Stimulated activated CD8-positive, alpha-beta memory T cell treated with anti-CD3 and anti-CD28 coated beads, Interleukin-7, amount 100 ng/mL, for 1 hour (primary cell): ENCODE results near the gene ZCCHC18.
"Not testable (repeated sequence)": the region's sequence is repeated elsewhere in the genome, so short reads cannot be mapped to it uniquely, and the experiment has no call there.

Source experiments
- DNase-seq, 2 donors: peaks; one replicate each; pipeline ENCODE4 v3.0.0-alpha.2; 2020; ENCODE audit warnings: low read depth in 2 of 2

The ZCCHC18 gene

DNA sequence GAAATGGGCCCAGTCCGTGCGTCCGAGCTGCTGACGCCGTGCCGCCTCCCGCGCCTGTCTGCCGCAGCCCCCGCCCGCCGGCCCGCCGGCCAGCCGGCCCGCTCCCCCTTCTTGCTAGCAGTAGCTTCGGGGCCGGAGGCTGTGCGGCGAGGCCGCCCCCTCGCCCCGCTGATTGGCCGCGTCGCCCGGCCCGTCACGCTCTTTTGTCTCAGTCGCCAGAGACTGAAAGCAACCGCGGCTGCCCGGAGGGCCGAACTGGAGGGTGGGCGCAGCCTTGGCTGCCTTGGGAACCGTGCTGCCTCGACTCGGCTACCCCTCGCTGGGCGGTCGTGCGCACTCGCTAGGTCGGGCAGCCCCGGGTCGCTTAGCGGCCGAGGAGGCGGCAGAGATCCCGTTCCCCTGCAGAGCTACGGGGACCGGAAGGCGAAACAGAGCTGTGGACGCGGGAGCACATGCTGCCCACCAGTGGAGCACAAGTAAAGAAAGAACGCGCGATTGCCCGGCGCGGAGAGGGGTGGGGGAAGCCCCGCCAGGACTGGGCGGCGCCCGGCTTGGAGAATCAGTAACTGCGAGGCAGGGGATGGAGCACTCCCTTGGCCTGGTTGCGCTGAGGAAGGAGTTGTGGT, at the start of gene ZCCHC18:
TSS of gene ZCCHC18 (plus strand) at position 198 of the 626 bp plus-strand sequence. CDS start 1,589 bp downstream, outside the sequence.
- no peak for DNase-seq

DNA sequence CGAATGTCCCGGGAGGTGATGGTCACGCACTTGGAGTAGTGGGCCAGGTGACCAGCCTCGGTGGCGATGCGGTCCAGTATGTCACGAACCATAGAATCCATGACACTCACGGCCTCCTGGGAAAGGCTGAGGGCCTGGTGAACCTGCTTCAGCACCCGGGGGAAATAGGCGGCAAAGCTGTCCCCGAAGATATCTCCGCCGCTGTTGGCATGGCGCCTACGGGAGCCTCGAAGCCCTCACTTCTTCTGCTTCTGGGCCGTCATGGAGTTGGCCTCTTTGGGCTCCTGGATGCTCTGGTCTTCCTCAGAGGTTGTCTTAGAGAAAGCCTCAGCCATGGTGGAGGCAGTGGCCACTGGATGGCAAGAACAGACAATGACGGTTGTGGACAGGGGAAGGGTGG, 49.7 kb upstream of the ZCCHC18 start:
- not testable (repeated sequence) for DNase-seq

DNA sequence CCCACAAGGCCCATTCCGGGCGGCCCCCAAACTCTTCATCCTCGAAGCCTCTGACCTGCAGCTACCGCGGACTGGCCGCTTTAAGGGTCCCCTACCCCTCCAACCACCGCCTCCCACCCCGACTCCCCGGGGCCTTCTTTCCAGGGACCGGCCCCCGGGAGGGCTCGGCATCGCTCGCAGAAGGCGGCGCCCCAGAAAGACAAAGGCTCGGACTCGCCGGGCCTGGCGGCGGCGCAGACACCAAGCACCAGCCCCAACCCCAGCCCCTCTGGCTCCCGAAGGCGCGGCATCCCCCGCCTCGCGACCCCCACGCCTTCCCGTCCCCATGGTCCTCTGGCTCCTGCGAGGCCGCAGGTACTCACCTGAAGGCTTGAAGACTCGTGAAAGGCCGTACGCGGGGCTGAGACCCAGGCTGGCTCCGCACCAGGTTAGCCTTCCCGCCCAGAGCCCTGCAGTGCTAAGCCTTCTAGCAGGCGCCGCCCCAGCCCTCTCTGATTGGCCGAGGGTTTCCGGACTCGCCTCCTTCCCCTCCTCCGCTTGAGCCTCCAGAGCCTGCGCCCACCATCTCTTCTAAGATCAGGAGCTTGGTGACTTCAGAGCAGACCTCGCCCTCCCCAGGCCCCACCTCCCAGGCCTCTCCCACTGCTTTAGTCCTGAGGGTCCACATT, 36.4 kb upstream of the ZCCHC18 start, which contains the start of gene TMSB15C:
TSS of gene TMSB15C (minus strand) at position 459 of the 668 bp plus-strand sequence.
- DNase-seq, result not testable (repeated sequence)

DNA sequence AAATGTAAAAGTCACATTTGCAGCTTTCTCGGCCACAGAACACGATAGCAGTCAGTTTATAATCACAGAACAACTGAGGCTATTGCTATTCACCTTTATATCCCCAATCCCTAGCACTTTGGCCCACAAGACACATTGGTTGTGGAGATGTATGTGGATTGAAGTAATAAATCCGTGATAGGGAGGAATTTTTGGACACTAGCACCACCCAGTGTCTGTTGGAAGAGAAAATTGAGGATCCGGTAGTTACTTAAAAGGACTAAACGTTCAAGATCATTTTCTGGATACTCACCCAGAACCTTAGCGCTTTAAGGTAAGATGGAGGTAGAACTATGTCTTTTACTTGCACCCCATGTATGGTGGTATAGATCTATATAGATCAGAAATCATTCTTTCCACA, 34.5 kb upstream of the ZCCHC18 start:
- not testable (repeated sequence) for DNase-seq

DNA sequence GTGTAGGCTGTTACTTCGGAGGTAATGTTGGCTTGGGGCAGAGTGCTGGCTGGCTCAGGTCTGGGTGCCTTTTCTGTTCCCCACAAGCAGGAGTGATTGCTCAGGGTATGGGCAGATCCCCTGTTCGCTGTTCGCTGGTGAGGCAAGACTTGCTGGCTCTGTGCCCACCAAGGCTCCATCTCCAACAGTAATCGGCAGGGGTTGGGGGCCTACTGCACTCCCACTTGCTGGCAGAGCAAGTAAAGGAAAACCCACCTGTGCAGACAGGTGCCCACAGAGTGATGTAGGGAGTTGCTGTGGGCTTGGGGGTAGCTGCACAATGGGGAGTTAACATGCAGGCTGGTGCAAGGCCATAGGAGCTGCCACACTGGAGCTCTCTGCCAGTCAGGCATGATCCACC, 28.3 kb upstream of the ZCCHC18 start:
- no peak for DNase-seq

DNA sequence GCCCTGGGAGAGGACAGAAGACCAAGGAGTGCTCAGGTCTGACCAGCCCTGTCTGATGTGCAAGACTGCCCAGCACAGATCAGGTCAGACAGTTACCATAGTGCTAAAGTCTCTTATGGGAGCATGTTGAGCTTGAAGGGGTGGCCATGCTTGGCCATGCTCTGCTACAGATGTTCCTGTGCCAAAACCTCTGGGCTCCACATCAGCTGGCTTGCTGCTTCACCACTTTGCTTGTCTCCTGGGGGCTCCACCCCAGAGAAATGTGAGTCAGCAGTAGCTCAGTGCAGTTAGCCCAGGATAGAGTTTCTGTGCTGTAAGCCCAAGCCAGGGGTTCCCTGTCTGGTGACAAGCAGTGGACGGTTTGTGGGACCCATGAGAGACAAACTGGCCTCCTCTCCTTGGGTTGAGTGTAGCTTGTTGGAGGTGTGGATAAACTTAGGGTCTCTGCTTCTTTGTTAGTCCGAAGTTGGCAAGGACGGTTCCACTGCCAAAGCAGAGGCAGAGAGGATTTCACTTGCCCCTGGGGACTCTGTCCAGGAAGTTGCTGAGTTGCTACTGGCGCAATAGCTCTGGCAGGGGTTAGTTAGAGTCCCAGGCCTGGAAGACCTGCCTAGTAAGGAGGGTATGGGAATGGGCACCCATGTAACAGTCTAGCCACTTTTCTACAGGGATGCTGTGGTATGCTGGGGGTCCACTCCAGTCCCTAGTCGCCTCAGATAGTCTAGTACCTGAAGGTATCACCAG, 27.6 kb upstream of the ZCCHC18 start:
- no peak for DNase-seq

DNA sequence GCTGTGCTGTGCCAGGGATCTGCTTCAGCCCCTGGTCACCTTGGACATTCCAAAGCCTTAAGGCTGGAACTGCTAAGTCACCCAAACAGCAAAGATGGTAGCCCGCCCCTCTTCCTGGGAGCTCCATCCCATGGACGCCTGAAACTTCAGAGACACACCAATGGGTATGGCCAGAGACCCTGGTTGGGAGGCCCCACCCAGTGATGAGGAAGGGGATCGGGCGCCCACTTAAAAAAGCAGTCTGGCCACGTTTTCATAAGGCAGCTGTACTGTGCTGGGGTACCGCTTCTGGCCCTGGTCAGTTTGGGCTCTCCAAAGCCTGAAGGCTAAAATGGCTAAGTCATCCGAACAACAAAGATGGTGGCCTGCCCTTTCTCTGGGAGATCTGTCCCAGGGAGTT, 26.8 kb upstream of the ZCCHC18 start:
- no peak for DNase-seq

DNA sequence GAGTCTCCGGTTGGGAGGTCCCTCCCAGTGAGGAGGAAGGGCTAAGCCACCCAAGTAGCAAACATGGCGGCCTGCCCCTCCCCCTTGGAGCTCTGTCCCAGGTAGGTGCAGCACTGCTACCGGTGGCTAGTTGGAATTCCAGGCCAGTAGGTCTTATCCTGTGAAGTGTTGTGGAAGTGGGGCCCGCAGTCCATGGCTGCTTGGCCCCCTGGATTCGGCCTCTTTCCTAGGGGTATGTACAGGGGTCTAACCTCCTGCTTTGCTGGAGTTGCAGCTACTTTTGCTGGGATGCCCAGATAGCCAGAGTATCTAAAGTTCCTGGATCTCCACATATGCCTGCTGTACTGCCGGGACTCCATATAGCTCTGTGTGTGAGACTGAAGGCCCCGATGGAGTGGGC, 26.4 kb upstream of the ZCCHC18 start:
- no peak for DNase-seq

DNA sequence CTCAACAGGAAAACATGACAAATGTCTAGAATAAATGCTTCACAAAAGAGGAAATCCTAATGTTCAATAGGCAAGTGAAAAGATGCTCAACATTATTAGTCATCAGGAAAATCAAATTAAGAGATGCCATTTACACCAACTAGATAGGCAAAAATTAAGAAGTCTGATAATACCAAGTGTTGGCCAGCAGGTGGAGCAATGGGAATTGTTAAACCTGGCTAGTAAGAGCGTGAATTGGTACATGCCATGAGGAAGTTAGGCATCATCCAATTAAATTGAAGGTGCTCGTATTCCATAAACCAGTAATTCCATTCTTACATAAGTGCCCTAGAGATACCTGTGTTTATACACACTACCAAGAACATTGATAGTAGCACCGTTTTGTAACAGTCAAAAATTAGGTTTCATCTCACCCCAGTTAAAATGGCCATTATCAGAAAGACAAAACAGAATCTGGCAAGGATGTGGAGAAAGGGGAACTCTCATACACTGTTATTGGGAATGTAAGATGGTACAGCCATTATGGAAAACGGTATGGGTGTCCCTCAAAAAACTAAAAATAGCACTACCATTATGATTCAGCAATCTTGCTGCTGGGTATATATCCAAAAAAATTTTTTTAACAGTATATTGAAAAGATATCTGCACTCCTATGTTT, 14.0 kb upstream of the ZCCHC18 start:
- peak in 1 of 2 donors; percentile 22 for DNase-seq

DNA sequence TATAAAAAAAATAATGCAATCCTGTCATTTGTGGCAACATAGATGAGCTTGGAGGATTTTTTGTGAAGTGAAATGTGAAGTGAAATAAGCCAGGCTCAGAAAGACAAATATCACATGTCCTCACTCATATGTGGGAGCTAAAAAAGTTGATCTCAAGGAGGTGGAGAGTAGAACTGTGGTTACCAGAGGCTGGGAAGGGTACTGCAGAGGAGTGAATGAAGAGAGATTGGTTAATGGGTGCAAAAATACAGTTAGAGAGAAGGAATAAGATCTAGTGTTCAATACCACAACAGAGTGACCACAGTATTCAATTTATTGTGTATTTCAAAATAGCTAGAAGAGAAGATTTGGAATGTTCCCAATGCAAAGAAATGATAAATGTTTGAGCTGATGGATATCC, 13.4 kb upstream of the ZCCHC18 start:
- no peak for DNase-seq

DNA sequence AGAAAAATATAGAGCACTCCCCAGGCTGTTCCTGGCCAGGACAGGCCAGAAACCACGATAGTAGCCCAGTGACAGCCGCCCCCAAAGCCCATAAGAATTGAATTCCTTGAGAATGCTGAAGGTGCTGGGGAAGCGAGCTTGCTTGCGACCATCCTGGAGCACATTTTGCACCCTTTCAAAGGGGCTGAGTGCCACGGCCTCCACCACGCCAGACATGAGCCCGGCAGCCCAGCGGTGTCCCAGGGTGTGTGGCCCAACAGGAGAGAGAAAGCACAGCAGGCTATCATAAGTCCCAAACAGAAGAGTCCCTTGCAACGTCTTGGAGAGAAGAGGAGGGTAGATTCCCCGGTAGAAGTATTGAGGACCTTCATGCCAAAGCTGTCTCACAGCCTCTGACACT, 7.6 kb upstream of the ZCCHC18 start:
- no peak for DNase-seq

DNA sequence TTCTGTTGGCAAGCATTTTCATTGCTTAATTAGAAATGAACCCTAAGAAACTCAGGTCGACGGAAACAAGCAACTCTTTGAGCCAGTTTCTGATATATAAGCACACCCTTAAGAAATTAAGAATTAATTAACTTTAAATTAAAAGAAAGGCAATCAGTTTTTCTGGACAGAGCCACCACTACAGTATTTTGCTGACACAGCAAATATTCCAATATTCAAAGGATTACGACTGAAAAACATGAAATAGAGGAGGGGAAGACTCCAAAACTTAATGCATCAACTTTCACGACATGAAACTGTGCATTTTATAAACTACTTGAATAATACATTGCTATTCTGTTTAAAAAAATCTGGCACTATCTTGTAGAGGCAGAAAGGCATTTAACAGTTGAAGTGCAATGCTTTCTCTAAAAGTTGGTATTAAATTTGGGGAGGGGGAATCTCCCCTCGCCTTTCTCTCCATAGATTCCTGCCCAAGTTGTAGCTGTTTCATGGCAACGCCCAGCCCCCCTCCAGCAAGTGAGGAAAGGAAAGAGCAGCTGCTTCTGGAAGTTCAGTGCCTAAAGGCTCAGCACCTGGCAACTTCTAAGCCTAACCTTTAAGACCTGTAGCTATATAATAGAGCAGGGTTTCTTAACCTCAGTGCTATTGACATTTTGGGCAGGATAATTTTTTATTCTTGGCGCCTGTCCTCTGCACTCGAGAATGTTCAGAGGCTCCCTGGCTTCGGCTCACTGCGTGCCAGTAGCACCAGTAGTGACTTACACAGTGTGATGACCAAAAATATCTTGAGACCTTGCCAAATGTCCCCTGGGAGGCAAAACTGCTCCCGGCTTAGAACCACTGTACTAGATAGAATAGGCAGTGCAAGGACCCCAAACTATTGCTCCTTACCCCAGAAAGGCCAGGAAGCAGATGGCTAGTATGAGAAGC, 6.7 kb upstream of the ZCCHC18 start:
- DNase-seq, result no peak

DNA sequence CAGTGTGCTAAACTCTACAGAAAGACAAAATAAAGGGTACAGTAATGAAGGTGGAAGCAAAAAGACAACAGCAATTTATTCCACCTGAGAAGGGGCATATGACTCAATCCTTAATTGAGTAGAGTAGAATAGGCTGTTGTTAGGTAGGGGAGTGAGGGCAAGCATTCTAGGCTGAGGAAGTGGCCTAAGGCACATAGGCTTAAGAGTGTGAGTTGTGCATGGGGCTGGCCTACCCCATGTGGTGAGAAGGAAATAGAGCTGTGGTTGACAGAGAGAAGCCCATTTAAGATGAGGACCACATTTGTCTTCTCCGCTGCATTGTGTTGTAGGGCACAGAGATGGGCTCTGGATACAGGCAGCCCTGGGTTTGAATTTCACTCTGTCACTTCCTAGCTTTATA, 3.4 kb upstream of the ZCCHC18 start:
- no peak for DNase-seq

DNA sequence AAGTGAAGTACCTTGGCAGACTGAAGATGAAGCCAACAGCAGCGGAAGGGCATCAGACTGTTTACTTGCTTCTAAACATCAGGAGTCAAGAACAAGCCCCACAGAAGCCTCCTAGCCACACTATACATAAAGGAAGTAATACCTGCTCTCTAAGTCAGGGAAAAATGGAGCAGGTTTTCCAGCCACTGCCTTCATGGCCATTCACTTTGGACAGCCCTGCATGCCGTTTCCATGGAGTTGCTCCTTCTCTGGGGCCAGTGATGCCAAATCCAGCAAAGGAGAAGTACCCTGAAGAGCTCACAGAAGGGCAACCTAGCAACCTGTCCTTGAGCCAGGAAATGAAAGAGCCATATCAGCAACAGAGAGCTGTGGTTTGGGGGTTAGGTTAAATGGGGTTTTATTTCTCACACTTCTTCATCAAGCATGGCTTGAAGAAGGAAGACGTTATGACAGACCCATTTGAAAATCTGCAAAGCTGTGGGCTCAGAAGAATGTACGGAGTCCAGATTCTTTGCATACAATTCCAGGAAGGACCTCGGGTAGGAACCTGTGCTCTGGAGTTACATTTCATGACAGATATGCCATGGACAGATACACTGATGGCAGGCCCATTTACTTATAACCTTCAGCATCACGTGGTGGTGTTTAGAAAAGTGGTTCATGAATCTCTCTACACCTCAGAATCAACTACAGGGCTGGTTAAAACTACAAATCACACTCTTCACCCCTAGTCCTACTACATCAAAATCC, 1.7 kb upstream of the ZCCHC18 start:
- DNase-seq, result not testable (repeated sequence)

DNA sequence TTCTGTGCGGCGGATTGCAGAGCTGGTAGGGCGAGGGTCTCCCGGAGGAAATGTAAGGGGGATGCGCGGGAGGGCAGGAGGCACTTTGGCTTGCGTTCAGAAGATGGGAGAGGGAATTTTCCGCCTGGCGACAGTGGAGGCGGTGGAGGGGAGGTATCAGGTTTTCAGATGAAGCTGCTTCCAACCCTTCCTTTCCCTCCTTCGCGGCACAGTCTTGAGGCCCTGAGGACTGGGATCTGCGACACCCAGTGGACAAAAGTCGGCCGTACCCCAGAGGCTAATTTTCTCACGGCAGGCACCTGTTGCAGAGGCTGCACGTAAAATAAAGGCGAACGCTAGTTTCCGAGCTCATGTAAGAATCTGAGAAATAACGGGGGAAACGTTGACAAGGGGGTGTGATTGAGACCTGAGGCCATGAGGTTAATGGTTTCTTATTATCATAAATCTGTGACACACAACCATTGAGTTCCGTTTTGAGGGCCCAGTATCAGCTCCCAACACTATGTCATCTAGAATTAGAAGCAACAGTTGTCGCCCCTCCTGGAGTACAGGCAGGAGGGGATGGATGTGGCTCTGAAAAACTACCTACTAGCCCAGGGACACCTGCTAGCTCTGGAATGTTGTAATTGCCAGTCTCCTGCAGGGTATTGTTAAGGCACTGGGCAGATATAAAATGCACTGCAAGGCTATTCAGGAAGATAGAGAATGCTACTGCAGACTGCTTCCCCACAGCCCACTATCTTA, 1.1 kb downstream of the ZCCHC18 start:
- peak; percentile 11 to 37 for DNase-seq

DNA sequence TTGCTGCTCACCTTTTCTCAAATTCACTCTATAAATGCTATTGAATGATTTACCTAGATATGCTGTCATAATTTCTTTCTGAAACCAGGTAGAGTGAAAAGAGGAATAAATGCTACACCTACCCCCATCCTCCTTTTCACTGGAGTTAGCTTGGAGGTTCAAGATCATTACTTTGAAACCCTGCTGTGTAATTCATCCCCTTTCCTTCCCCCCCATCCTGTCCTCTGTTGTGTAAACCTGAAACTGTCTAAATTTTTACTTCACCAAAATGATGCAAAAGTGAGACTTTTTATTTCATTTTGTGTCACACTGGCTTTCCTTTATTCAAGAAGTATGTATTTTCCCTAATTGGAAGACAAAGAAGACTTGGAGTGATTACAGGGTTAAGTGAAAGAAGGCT, 5.4 kb downstream of the ZCCHC18 start:
- no peak for DNase-seq

DNA sequence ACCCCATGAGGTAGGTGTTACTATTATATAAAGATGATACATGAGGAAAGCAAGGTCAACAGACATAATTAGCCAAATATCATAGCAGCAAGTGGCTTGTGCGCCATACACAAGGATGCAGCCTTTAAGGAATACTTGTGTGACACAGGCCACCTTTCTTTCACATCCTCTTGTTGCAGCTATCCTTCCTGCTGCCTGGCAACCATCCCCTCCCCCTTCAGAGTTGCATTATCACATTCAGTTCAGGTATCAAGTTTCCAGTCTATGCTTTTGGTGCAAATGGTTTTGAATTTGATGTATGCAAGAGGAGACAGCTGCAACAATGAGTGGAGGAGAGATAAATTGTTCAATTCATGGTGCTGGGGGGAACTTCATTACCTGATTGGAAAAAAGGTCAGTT, 6.4 kb downstream of the ZCCHC18 start:
- DNase-seq, result no peak

DNA sequence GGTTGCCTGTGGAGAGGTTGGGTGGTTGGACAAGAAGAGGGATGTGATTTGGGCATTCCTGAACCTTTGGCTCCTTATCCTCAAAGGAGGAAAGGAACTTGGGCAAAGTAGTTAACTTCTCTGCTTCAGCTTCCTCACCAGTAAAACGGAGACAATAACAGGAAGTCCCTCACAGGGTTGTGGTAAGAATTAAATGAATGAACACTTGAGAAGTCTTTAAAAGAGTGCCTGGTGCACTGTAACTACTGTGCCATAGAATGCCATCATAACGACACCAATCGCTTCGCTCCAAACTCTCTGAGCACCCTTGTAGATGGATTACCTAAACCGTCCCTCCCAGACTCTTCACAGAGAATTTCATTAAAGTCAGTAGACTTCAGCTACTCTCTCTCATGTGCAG, 10.5 kb downstream of the ZCCHC18 start:
- no peak for DNase-seq

DNA sequence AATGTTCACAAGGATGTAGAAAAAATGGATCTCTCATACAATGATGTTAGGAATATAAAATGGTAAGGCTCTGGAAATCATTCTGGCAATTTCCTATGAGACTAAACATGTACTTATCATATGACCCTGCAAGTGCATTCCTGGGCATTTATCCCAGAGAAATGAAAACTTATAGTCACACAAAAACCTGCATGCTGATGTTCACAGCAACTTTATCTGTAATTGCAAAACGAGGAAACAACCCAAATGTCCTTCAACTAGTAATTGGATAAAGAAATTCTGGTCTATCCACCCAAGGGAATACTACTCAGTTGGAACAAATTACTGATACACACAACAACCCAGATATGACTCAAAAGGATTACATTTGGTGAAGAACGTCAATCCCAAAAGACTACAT, 14.5 kb downstream of the ZCCHC18 start:
- DNase-seq, result no peak

DNA sequence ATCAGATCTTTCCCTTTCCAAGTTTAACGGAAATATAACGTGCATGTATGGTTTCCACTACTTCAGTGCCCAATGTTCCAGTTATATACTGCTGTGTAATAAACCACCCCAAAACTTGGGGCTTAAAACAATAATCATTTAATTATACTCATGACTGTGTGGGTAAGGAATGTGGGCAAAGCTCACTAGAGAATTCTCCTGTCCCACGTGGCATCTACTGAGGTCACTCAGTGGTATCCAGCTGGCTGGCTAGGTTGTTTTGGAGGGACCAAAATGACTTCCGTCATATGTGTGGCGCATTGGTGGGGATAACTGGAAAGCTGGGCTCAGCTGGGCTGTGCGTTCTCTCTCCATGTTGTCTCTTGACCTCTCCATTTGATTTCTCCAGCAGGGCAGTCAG, 18.5 kb downstream of the ZCCHC18 start:
- DNase-seq, result no peak
